HG03558 (cell line): Measurements from ENCODE around the gene SSC5D.
A peak's percentile ranks its signal among the peaks of the same experiment; 100 is the strongest.

Experiments
- ATAC-seq: cut with Tn5 transposase; IDR thresholded peaks from one replicate; pipeline ENCODE4 v1.9.1; 2021; ENCODE audit warnings: moderate number of reproducible peaks; ENCODE audit not compliant: unreplicated experiment; ENCODE audit errors: extremely low read depth

Gene SSC5D

GRCh38 chr19:55453511-55454260 lies 34.5 kb upstream of the SSC5D start:
- no peak for ATAC-seq

GRCh38 chr19:55454787-55455243 lies 33.4 kb upstream of the SSC5D start:
- no peak for ATAC-seq

GRCh38 chr19:55455576-55456235 lies 32.5 kb upstream of the SSC5D start:
- ATAC-seq: no peak

- ATAC-seq: no peak
Observed at GRCh38 chr19:55456347-55456746, 31.9 kb upstream of the SSC5D start.

GRCh38 chr19:55457683-55458457 lies 30.4 kb upstream of the SSC5D start:
- ATAC-seq: no peak

- ATAC-seq: no peak
Observed at GRCh38 chr19:55459551-55459949, 28.7 kb upstream of the SSC5D start.

- ATAC-seq: no peak
Observed at GRCh38 chr19:55459950-55460657, 28.1 kb upstream of the SSC5D start.

- ATAC-seq: no peak
Observed at GRCh38 chr19:55460670-55461258, 27.5 kb upstream of the SSC5D start.

GRCh38 chr19:55461259-55461973 lies 26.8 kb upstream of the SSC5D start, which contains the start of gene ISOC2:
ISOC2 (minus strand) TSS chr19:55461642; CDS start chr19:55456486, 5,156 bp downstream.
- ATAC-seq: peak; percentile 84

GRCh38 chr19:55461974-55462626 lies 26.1 kb upstream of the SSC5D start:
- ATAC-seq: no peak

- no peak for ATAC-seq
Observed at GRCh38 chr19:55462722-55463121, 25.5 kb upstream of the SSC5D start.

- no peak for ATAC-seq
Observed at GRCh38 chr19:55463583-55464031, 24.6 kb upstream of the SSC5D start.

- no peak for ATAC-seq
Observed at GRCh38 chr19:55464039-55464661, 24.1 kb upstream of the SSC5D start.

GRCh38 chr19:55464662-55465054 lies 23.6 kb upstream of the SSC5D start, which contains the start of gene C19orf85:
C19orf85 (minus strand) TSS chr19:55464751; CDS start chr19:55464554, 197 bp downstream.
- ATAC-seq: no peak

GRCh38 chr19:55465460-55466240 lies 22.6 kb upstream of the SSC5D start:
- ATAC-seq: no peak

- ATAC-seq: no peak
Observed at GRCh38 chr19:55466241-55466614, 22.0 kb upstream of the SSC5D start.

GRCh38 chr19:55467236-55468053 lies 20.8 kb upstream of the SSC5D start:
- ATAC-seq: no peak
